Astrocyte of the spinal cord (primary cell): Measurements from ENCODE around the gene DGKK.

ENCODE experiments used
- DNase-seq: peaks from one replicate; pipeline ENCODE4 v3.0.0; 2011; ENCODE audit warnings: low read depth, low spot score
- H3K4me3 ChIP-seq: 2 replicates; pipeline ENCODE4 v1.5.1; 2011; ENCODE audit warnings: low read depth, mild to moderate bottlenecking, low read length, moderate library complexity
- CTCF ChIP-seq: IDR thresholded peaks from 2 replicates; pipeline ENCODE4 v1.5.1; 2012; ENCODE audit warnings: low read depth, mild to moderate bottlenecking, low read length, inconsistent platforms
- in situ Hi-C: cut with HindIII; loops from 2 replicates; pipeline ENCODE4 v1.10.0; 2017; ENCODE audit warnings: low sequenced_read_pairs

Gene DGKK

GRCh38 chrX:50436797-50437196, 33.8 kb downstream of the DGKK start:
- TF ChIP-seq CTCF = no peak
- H3K4me3 ChIP-seq = no peak overlapping the region
- in situ Hi-C loops = no loop called here
- DNase-seq = no peak

- no peak for DNase-seq
- no peak for TF ChIP-seq CTCF
- H3K4me3 ChIP-seq = no peak overlapping the region
- in situ Hi-C loops = no loop called here
Observed at GRCh38 chrX:50432829-50433289, 37.8 kb downstream of the DGKK start.

GRCh38 chrX:50431623-50432022, 39.0 kb downstream of the DGKK start:
- TF ChIP-seq CTCF = no peak
- H3K4me3 ChIP-seq = no peak overlapping the region
- no peak for DNase-seq
- in situ Hi-C loops = no loop called here

- no peak for TF ChIP-seq CTCF
- H3K4me3 ChIP-seq = no peak overlapping the region
- in situ Hi-C loops = no loop called here
- no peak for DNase-seq
Observed at GRCh38 chrX:50430917-50431575, 39.6 kb downstream of the DGKK start.

GRCh38 chrX:50428174-50428573, 42.5 kb downstream of the DGKK start:
- no peak overlapping the region for H3K4me3 ChIP-seq
- DNase-seq = no peak
- in situ Hi-C loops = no loop called here
- no peak for TF ChIP-seq CTCF

GRCh38 chrX:50407976-50408375, 62.6 kb downstream of the DGKK start:
- in situ Hi-C loops = no loop called here
- no peak for TF ChIP-seq CTCF
- H3K4me3 ChIP-seq = no peak overlapping the region
- no peak for DNase-seq
